H9 (cell line): ENCODE results near the gene ASAP3. TPM values are rescaled to one million over a fixed set of nuclear protein-coding genes. Genes with fewer than 3 reads are reported as not detected.

Source experiments
- DNase-seq: peaks from one replicate; pipeline ENCODE4 v3.0.0-alpha.2; 2017
- H2AFZ ChIP-seq: one replicate; pipeline ENCODE4 v1.6.1; 2013; ENCODE audit warnings: mild to moderate bottlenecking, low read length, control low read depth, moderate library complexity
- H2AK5ac ChIP-seq: 2 replicates; pipeline ENCODE4 v1.6.1; 2013; ENCODE audit warnings: low read length, control low read depth, mixed read lengths; ENCODE audit not compliant: insufficient read length
- H2BK120ac ChIP-seq: one replicate; pipeline ENCODE4 v1.6.1; 2013; ENCODE audit warnings: low read depth, mild to moderate bottlenecking, low read length, control low read depth, inconsistent platforms; ENCODE audit not compliant: poor library complexity, severe bottlenecking
- H2BK12ac ChIP-seq: 2 replicates; pipeline ENCODE4 v1.6.1; 2013; ENCODE audit warnings: low read length, control low read depth, mixed read lengths, low read depth; ENCODE audit not compliant: insufficient read length
- H2BK15ac ChIP-seq: 2 replicates; pipeline ENCODE4 v1.6.1; 2013; ENCODE audit warnings: low read depth, low read length, control low read depth
- H2BK20ac ChIP-seq: one replicate; pipeline ENCODE4 v1.6.1; 2013; ENCODE audit warnings: low read depth, mild to moderate bottlenecking, low read length, control low read depth, inconsistent platforms; ENCODE audit not compliant: poor library complexity, severe bottlenecking
- H2BK5ac ChIP-seq: 2 replicates; pipeline ENCODE4 v1.6.1; 2013; ENCODE audit warnings: low read length, control low read depth, mixed read lengths; ENCODE audit not compliant: insufficient read length
- H3K14ac ChIP-seq: 2 replicates; pipeline ENCODE4 v1.6.1; 2013; ENCODE audit warnings: low read length, control low read depth; ENCODE audit not compliant: insufficient read depth
- H3K18ac ChIP-seq: 2 replicates; pipeline ENCODE4 v1.6.1; 2013; ENCODE audit warnings: low read depth, mild to moderate bottlenecking, mixed read lengths, low read length, control low read depth; ENCODE audit not compliant: insufficient read length
- H3K23ac ChIP-seq: 2 replicates; pipeline ENCODE4 v1.6.1; 2013; ENCODE audit warnings: low read length, control low read depth, mixed read lengths, low read depth; ENCODE audit not compliant: insufficient read length
- H3K23me2 ChIP-seq: 2 replicates; pipeline ENCODE4 v1.6.1; 2013; ENCODE audit warnings: low read depth, mild to moderate bottlenecking, mixed read lengths, low read length, control low read depth; ENCODE audit not compliant: insufficient read length, poor library complexity, severe bottlenecking
- H3K27ac ChIP-seq: 2 replicates; pipeline ENCODE4 v1.5.1; 2013; ENCODE audit warnings: low read length, control low read depth, mixed read lengths, low read depth; ENCODE audit not compliant: insufficient read length
- H3K27me3 ChIP-seq: 2 replicates; pipeline ENCODE4 v1.6.1; 2013; ENCODE audit warnings: low read length, control low read depth, inconsistent platforms; ENCODE audit not compliant: insufficient read depth
- H3K4ac ChIP-seq: 2 replicates; pipeline ENCODE4 v1.6.1; 2013; ENCODE audit warnings: low read depth, mild to moderate bottlenecking, control low read depth, inconsistent platforms, low read length, moderate library complexity
- H3K4me1 ChIP-seq: 2 replicates; pipeline ENCODE4 v1.6.1; 2013; ENCODE audit warnings: low read length, control low read depth, inconsistent platforms; ENCODE audit not compliant: insufficient read depth
- H3K4me2 ChIP-seq: 2 replicates; pipeline ENCODE4 v1.6.1; 2013; ENCODE audit warnings: low read length, control low read depth, mixed read lengths; ENCODE audit not compliant: insufficient read length, insufficient read depth
- H3K56ac ChIP-seq: 2 replicates; pipeline ENCODE4 v1.6.1; 2013; ENCODE audit warnings: low read depth, mild to moderate bottlenecking, mixed read lengths, low read length, control low read depth; ENCODE audit not compliant: insufficient read length
- H3K79me1 ChIP-seq: 2 replicates; pipeline ENCODE4 v1.6.1; 2013; ENCODE audit warnings: low read depth, mild to moderate bottlenecking, moderate library complexity, low read length, control low read depth, inconsistent platforms; ENCODE audit not compliant: insufficient read depth, poor library complexity, severe bottlenecking
- H3K79me2 ChIP-seq: 2 replicates; pipeline ENCODE4 v1.6.1; 2013; ENCODE audit warnings: low read length, control low read depth, inconsistent platforms; ENCODE audit not compliant: insufficient read depth
- H3K9ac ChIP-seq: 2 replicates; pipeline ENCODE4 v1.6.1; 2013; ENCODE audit warnings: low read length, control low read depth, mixed read lengths; ENCODE audit not compliant: insufficient read length; ENCODE audit errors: extremely low read depth
- H3K9me3 ChIP-seq: one replicate; pipeline ENCODE4 v1.6.1; 2013; ENCODE audit warnings: low read depth, low read length, inconsistent platforms; ENCODE audit not compliant: control insufficient read depth
- H3T11ph ChIP-seq: one replicate; pipeline ENCODE4 v1.6.1; 2013; ENCODE audit warnings: mild to moderate bottlenecking, low read length, control low read depth, inconsistent platforms
- H4K20me1 ChIP-seq: one replicate; pipeline ENCODE4 v1.6.1; 2013; ENCODE audit not compliant: control insufficient read depth, insufficient read length, insufficient read depth
- H4K5ac ChIP-seq: 2 replicates; pipeline ENCODE4 v1.6.1; 2013; ENCODE audit warnings: low read depth, mild to moderate bottlenecking, mixed read lengths, low read length, control low read depth; ENCODE audit not compliant: insufficient read length
- H4K8ac ChIP-seq: replicated peaks from 2 replicates; pipeline ENCODE4 v1.6.1; 2013; ENCODE audit warnings: low read length, control low read depth, mixed read lengths, low read depth; ENCODE audit not compliant: insufficient read length
- H4K91ac ChIP-seq: 2 replicates; pipeline ENCODE4 v1.6.1; 2013; ENCODE audit warnings: low read depth, mild to moderate bottlenecking, moderate library complexity, mixed read lengths, low read length, control low read depth; ENCODE audit not compliant: insufficient read length
- H3K27ac Mint-ChIP-seq, 3 experiments: 2 replicates in 2 of 3; 3 replicates in 1 of 3; pipeline ENCODE4 v1.8.0; 2020 to 2021; ENCODE audit warnings: mixed read lengths in 3 of 3, mild to moderate bottlenecking in 1 of 3, moderate library complexity in 1 of 3
- H3K27me3 Mint-ChIP-seq: 2 replicates; pipeline ENCODE4 v1.8.0; 2021; ENCODE audit warnings: low read depth, mild to moderate bottlenecking, moderate library complexity, mixed read lengths
- H3K36me3 Mint-ChIP-seq, 3 experiments: 2 replicates in 2 of 3; 3 replicates in 1 of 3; pipeline ENCODE4 v1.8.0; 2020 to 2021; ENCODE audit warnings: low read depth in 3 of 3, mixed read lengths in 3 of 3; ENCODE audit not compliant: insufficient read depth in 1 of 3
- H3K4me1 Mint-ChIP-seq, 2 experiments: 2 replicates each; pipeline ENCODE4 v1.8.0; 2020; ENCODE audit warnings: mixed read lengths in 2 of 2
- H3K4me3 Mint-ChIP-seq, 2 experiments: 2 replicates in 1 of 2; 3 replicates in 1 of 2; pipeline ENCODE4 v1.8.0; 2020 to 2021; ENCODE audit warnings: mild to moderate bottlenecking in 2 of 2, mixed read lengths in 2 of 2, moderate library complexity in 1 of 2
- H3K9me3 Mint-ChIP-seq, 2 experiments: 2 replicates in 1 of 2; 3 replicates in 1 of 2; pipeline ENCODE4 v1.8.0; 2020; ENCODE audit warnings: mild to moderate bottlenecking in 2 of 2, mixed read lengths in 2 of 2, moderate library complexity in 1 of 2
- CTCF ChIP-seq: fragments of 200-600 bp; sonication (generic); conservative IDR thresholded peaks from 3 replicates; pipeline ENCODE4 v1.8.0; 2021; ENCODE audit warnings: antibody characterized with exemption, mild to moderate bottlenecking
- WGBS: extraction: QIAGEN DNeasy Blood & Tissue Kit; methylation state at CpG from one replicate; pipeline ENCODE4 v1.1.7; 2013; ENCODE audit warnings: missing lambda C conversion rate, low lambda C conversion rate, mixed read lengths; ENCODE audit not compliant: insufficient read length; ENCODE audit errors: extremely low coverage; 5-methylcytosine and 5-hydroxymethylcytosine counted together
- total RNA-seq: library from RNA; stranded (reverse); gene quantifications from 2 replicates; pipeline ENCODE4 v1.2.1, GENCODE V29; 2021

ASAP3 gene
- total RNA-seq, 1 experiment from 2014 or later: 26.7 TPM

GRCh38 chr1:23517581-23517980 is 33.6 kb upstream of the ASAP3 start:
- Histone ChIP-seq H4K8ac (no peak overlapping the region), H3K14ac (no peak overlapping the region), H2BK5ac (no peak overlapping the region), H3K4me1 (no peaks in the 10 kb centered on the region), H3K27ac (no peak overlapping the region), H2BK20ac (no peak overlapping the region), H4K5ac (no peak overlapping the region), H3K9me3 (no peaks in the 10 kb centered on the region), H3K18ac (no peak overlapping the region), H3K79me1 (no peaks in the 10 kb centered on the region), H3K4me2 (no peak overlapping the region), H3K9ac (no peak overlapping the region), H2BK12ac (no peak overlapping the region), H2BK120ac (no peak overlapping the region), H3K56ac (no peak overlapping the region), H2BK15ac (no peak overlapping the region), H3K23me2 (no peaks in the 10 kb centered on the region), H3K27me3 (no peaks in the 10 kb centered on the region), H2AFZ (no peak overlapping the region), H2AK5ac (no peak overlapping the region), H3K4ac (no peak overlapping the region), H3K79me2 (no peaks in the 10 kb centered on the region), H3K23ac (no peak overlapping the region), H4K91ac (no peak overlapping the region), H3T11ph (no peak overlapping the region), H4K20me1 (no peaks in the 10 kb centered on the region)
- Mint-ChIP-seq H3K36me3 (peaks cover 17 to 41% (median 37%) of the 10 kb centered on the region in 3 experiments; a peak in 6 of 7 replicates), H3K4me1 (no peaks in the 10 kb centered on the region), H3K9me3 (no peaks in the 10 kb centered on the region), H3K27ac (no peak overlapping the region), H3K4me3 (no peak overlapping the region), H3K27me3 (no peaks in the 10 kb centered on the region; the same call in 1 of the 2 replicates)
- DNase-seq: no peak
- no CpG with 5 or more reads among the region's 9 CpGs for WGBS
- TF ChIP-seq CTCF: no peak
